SK-N-SH treated with all-trans-retinoic acid at 6 μM for 48 hours (cell line): ENCODE data around the gene NEURL1.

ENCODE experiments used
- CREB5 ChIP-seq: fragments of 250-450 bp; sonication (Bioruptor Pico); IDR thresholded peaks from 2 replicates; pipeline ENCODE4 v1.5.1; 2020; ENCODE audit warnings: low read depth, mild to moderate bottlenecking, moderate library complexity
- CSRNP3 ChIP-seq: fragments of 250-450 bp; sonication (Bioruptor Pico); IDR thresholded peaks from 2 replicates; pipeline ENCODE4 v1.5.1; 2021; ENCODE audit warnings: mild to moderate bottlenecking, moderate library complexity
- ESRRG ChIP-seq: fragments of 250-450 bp; sonication (Bioruptor Pico); IDR thresholded peaks from 2 replicates; pipeline ENCODE4 v1.6.1; 2021; ENCODE audit warnings: mild to moderate bottlenecking
- ISL1 ChIP-seq: fragments of 250-450 bp; sonication (Bioruptor Pico); IDR thresholded peaks from 2 replicates; pipeline ENCODE4 v2.1.2; 2022; ENCODE audit warnings: mild to moderate bottlenecking, moderate library complexity
- PATZ1 ChIP-seq: fragments of 250-450 bp; sonication (Bioruptor Pico); IDR thresholded peaks from 2 replicates; pipeline ENCODE4 v1.8.0; 2020; ENCODE audit warnings: mild to moderate bottlenecking, moderate library complexity, borderline replicate concordance
- PPARA ChIP-seq: fragments of 250-450 bp; sonication (Bioruptor Pico); IDR thresholded peaks from 2 replicates; pipeline ENCODE4 v1.5.0; 2020; ENCODE audit warnings: mild to moderate bottlenecking, borderline replicate concordance
- RARB ChIP-seq: fragments of 250-450 bp; sonication (Bioruptor Pico); IDR thresholded peaks from 2 replicates; pipeline ENCODE4 v1.8.0; 2021; ENCODE audit warnings: mild to moderate bottlenecking, moderate library complexity
- TOX ChIP-seq: fragments of 250-450 bp; sonication (Bioruptor Pico); IDR thresholded peaks from 2 replicates; pipeline ENCODE4 v1.8.0; 2021; ENCODE audit warnings: mild to moderate bottlenecking, moderate library complexity, borderline replicate concordance
- ZFP3 ChIP-seq: fragments of 250-450 bp; sonication (Bioruptor Pico); IDR thresholded peaks from 2 replicates; pipeline ENCODE4 v1.5.0; 2020; ENCODE audit warnings: mild to moderate bottlenecking, moderate library complexity
- ZFP30 ChIP-seq: fragments of 450-650 bp; formaldehyde crosslinking; IDR thresholded peaks from 2 replicates; pipeline ENCODE4 v1.5.0; 2022; ENCODE audit warnings: mild to moderate bottlenecking, moderate library complexity
- ZNF70 ChIP-seq: fragments of 450-650 bp; formaldehyde crosslinking; IDR thresholded peaks from 2 replicates; pipeline ENCODE4 v1.5.0; 2020; ENCODE audit warnings: mild to moderate bottlenecking, moderate library complexity
- TF ChIP-seq, protein P1 (sequence below): fragments of 250-450 bp; sonication (Bioruptor Pico); IDR thresholded peaks from 2 replicates; pipeline ENCODE4 v1.8.0; 2021; ENCODE audit warnings: low read depth, mild to moderate bottlenecking, moderate library complexity, borderline replicate concordance
- TF ChIP-seq, protein P2 (sequence below): fragments of 250-450 bp; sonication (Bioruptor Pico); IDR thresholded peaks from 2 replicates; pipeline ENCODE4 v1.5.0; 2020; ENCODE audit warnings: mild to moderate bottlenecking, moderate library complexity

DNA sequence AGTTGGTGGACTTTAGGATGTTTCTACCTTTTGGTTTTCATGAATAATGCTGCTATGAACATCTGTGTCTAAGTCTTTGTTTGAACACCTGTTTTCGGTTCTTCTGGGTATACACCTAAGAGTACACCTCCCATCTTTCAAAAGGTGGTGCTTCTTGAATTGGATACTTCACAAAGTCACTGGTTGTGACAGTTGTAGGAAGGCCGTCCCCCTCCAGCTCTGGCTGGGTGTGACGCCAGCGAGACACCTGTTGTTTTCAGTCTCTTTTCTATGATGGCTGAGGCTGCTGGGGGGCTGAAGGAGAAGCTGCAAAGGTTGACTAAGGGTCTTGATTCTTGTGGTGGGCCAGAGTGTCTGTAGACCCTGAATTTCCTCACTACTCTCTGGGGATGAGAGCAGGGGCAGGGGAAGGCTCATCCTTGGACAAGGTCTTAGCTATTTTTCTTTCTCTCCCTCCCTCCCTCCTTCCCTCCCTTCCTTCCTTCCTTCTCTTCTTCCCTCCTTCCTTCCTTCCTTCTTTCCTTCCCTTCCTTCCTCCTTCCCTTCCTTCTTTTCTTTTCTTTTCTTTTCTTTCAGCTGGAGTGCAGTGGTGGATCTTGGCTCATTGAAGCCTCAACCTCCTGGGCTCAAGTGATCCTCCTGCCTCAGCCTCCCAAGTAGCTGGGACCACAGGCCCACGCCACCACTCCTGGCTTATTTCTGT, 5.6 kb downstream of the NEURL1 start:
- TF ChIP-seq TOX (CRISPR knock-in tag) (no peak), ZFP30 (CRISPR knock-in tag) (no peak), ESRRG (no peak), RARB (CRISPR knock-in tag) (no peak), PATZ1 (CRISPR knock-in tag) (no peak), ZFP3 (CRISPR knock-in tag) (no peak), PPARA (no peak), CREB5 (CRISPR knock-in tag) (no peak), ISL1 (CRISPR knock-in tag) (no peak), ZNF70 (CRISPR knock-in tag) (no peak), CSRNP3 (CRISPR knock-in tag) (no peak)
- TF ChIP-seq, protein P1, sequence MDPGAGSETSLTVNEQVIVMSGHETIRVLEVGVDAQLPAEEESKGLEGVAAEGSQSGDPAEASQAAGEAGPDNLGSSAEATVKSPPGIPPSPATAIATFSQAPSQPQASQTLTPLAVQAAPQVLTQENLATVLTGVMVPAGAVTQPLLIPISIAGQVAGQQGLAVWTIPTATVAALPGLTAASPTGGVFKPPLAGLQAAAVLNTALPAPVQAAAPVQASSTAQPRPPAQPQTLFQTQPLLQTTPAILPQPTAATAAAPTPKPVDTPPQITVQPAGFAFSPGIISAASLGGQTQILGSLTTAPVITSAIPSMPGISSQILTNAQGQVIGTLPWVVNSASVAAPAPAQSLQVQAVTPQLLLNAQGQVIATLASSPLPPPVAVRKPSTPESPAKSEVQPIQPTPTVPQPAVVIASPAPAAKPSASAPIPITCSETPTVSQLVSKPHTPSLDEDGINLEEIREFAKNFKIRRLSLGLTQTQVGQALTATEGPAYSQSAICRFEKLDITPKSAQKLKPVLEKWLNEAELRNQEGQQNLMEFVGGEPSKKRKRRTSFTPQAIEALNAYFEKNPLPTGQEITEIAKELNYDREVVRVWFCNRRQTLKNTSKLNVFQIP (CRISPR knock-in tag) = no peak
- TF ChIP-seq, protein P2, sequence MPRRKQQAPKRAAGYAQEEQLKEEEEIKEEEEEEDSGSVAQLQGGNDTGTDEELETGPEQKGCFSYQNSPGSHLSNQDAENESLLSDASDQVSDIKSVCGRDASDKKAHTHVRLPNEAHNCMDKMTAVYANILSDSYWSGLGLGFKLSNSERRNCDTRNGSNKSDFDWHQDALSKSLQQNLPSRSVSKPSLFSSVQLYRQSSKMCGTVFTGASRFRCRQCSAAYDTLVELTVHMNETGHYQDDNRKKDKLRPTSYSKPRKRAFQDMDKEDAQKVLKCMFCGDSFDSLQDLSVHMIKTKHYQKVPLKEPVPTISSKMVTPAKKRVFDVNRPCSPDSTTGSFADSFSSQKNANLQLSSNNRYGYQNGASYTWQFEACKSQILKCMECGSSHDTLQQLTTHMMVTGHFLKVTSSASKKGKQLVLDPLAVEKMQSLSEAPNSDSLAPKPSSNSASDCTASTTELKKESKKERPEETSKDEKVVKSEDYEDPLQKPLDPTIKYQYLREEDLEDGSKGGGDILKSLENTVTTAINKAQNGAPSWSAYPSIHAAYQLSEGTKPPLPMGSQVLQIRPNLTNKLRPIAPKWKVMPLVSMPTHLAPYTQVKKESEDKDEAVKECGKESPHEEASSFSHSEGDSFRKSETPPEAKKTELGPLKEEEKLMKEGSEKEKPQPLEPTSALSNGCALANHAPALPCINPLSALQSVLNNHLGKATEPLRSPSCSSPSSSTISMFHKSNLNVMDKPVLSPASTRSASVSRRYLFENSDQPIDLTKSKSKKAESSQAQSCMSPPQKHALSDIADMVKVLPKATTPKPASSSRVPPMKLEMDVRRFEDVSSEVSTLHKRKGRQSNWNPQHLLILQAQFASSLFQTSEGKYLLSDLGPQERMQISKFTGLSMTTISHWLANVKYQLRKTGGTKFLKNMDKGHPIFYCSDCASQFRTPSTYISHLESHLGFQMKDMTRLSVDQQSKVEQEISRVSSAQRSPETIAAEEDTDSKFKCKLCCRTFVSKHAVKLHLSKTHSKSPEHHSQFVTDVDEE (CRISPR knock-in tag) = no peak
